ENCODE measurements around the gene HERC6. TPM values are rescaled to one million over a fixed set of nuclear protein-coding genes. Genes with fewer than 3 reads are reported as not detected.

HERC6 gene
- total and polyA plus RNA-seq, 2 of the 8 experiments (the other 6 are each of a cell fraction or from before 2014, with no cell fraction given) = 3.7 to 3.8 TPM

GRCh38 chr4:88411491-88412096 is 32.9 kb downstream of the HERC6 start:
- no peak overlapping the region for H3K4me3 ChIP-seq (ENCODE audit: extremely low read depth in 1 of 4, insufficient read depth in 2 of 4, low read depth in 3 of 4, low read length in 4 of 4)
- no peak overlapping the region for H4K8ac ChIP-seq (ENCODE audit: extremely low read depth, insufficient read depth, low read length)
- no peak overlapping the region for H3K14ac ChIP-seq (ENCODE audit: insufficient read length)
- no peaks in the 10 kb centered on the region for H3K23me2 ChIP-seq (ENCODE audit: low read depth, low read length)
- H3K4me1 ChIP-seq (replicated peaks in 1 of 4; ENCODE audit: control insufficient read depth in 3 of 4, insufficient read depth in 4 of 4, low read length in 3 of 4) = no peaks in the 10 kb centered on the region
- H2BK120ac ChIP-seq (replicated peaks; ENCODE audit: low read depth, low read length) = no peak overlapping the region
- no peak overlapping the region for H3K27ac ChIP-seq (ENCODE audit: low read depth, low read length)
- no peak overlapping the region for H3K4me2 ChIP-seq (ENCODE audit: insufficient read depth in 1 of 2, low read depth in 2 of 2, low read length in 2 of 2)
- no peaks in the 10 kb centered on the region for H3K9me3 ChIP-seq (ENCODE audit: insufficient read depth in 2 of 2, low read depth in 1 of 2, low read length in 1 of 2)
- H3K79me1 ChIP-seq (ENCODE audit: low read depth, low read length) = no peaks in the 10 kb centered on the region
- no peaks in the 10 kb centered on the region for H4K20me1 ChIP-seq (replicated peaks in 1 of 2; ENCODE audit: control insufficient read depth in 1 of 2, insufficient read depth in 2 of 2, low read length in 2 of 2)
- no peaks in the 10 kb centered on the region for H3K79me2 ChIP-seq (ENCODE audit: control insufficient read depth in 1 of 2, insufficient read depth in 2 of 2, low read length in 2 of 2)
- H2BK12ac ChIP-seq (ENCODE audit: low read depth, low read length) = no peak overlapping the region
- no peak overlapping the region for H4K91ac ChIP-seq (replicated peaks; ENCODE audit: insufficient read length, low read length)
- DNase-seq (ENCODE audit: low read depth in 1 of 2, low spot score in 2 of 2) = no peak
- H2AFZ ChIP-seq (ENCODE audit: low read length) = no peak overlapping the region
- no peak overlapping the region for H3K4ac ChIP-seq (replicated peaks; ENCODE audit: insufficient read length, low read depth, low read length)
- 87% methylated on average over 3 of the region's 3 CpGs; no CpG with 5 or more reads in 1 of the 2 experiments for WGBS, 2 experiments (ENCODE audit: extremely low coverage in 1 of 2, insufficient coverage in 1 of 2, insufficient read length in 1 of 2, insufficient replicate concordance in 2 of 2, low coverage in 1 of 2, low lambda C conversion rate in 2 of 2, missing lambda C conversion rate in 1 of 2)
- H3K27me3 ChIP-seq (replicated peaks in 1 of 4; ENCODE audit: control insufficient read depth in 3 of 4, extremely low read depth in 1 of 4, insufficient read depth in 3 of 4, low read length in 3 of 4) = no peaks in the 10 kb centered on the region
- H2BK5ac ChIP-seq (ENCODE audit: low read depth, low read length) = no peak overlapping the region
- ChIA-PET CTCF (ENCODE audit: partially characterized antibody) (interaction anchor here (1.3 kb wide), 1 partner anchor 15 kb away, joined by 3 read pairs; no protein-coding TSS in a partner anchor), POLR2A (ENCODE audit: partially characterized antibody) (no interaction called here)
- H3K9ac ChIP-seq (replicated peaks in 1 of 4; ENCODE audit: extremely low read depth in 1 of 4, low read depth in 3 of 4, low read length in 3 of 4) = no peak overlapping the region
- H2BK15ac ChIP-seq (ENCODE audit: low read length) = no peak overlapping the region
- no peak overlapping the region for H2BK20ac ChIP-seq (ENCODE audit: low read length)
- no peak overlapping the region for H2AK5ac ChIP-seq (ENCODE audit: low read depth, low read length)
- no peak overlapping the region for H3K23ac ChIP-seq (ENCODE audit: insufficient read length)
- no peak overlapping the region for H3K18ac ChIP-seq (ENCODE audit: extremely low read depth, low read length)
- H3K36me3 ChIP-seq (ENCODE audit: control insufficient read depth in 2 of 4, insufficient read depth in 4 of 4, low read length in 3 of 4) = no peaks in the 10 kb centered on the region; a peak in 1 of 8 replicates
- FAIRE-seq = no peak
- H3K56ac ChIP-seq (replicated peaks; ENCODE audit: insufficient read length, low read depth, low read length) = no peak overlapping the region
- H4K5ac ChIP-seq (ENCODE audit: insufficient read length, low read depth, low read length) = no peak overlapping the region
- no peak for TF ChIP-seq SIRT6 (IDR thresholded peaks at IDR 0.05; ENCODE audit: low read length)
- no peak for TF ChIP-seq RNF2 (IDR thresholded peaks at IDR 0.05; ENCODE audit: borderline replicate concordance, low read depth, low read length, missing control alignments, poor library complexity, severe bottlenecking)
- TF ChIP-seq CTCF (IDR thresholded peaks at IDR 0.05; ENCODE audit: control extremely low read depth in 1 of 3, insufficient read depth in 1 of 3, low read depth in 1 of 3, low read length in 3 of 3) = no peak
- no peak for TF ChIP-seq POLR2AphosphoS5 (IDR thresholded peaks at IDR 0.05; ENCODE audit: low read depth, low read length)
- no peak for TF ChIP-seq CHD1 (IDR thresholded peaks at IDR 0.05; ENCODE audit: low read depth, low read length)

All from H1 (cell line).